ENCODE data around the gene UTY. TPM values are rescaled to one million over a fixed set of nuclear protein-coding genes. Genes with fewer than 3 reads are reported as not detected.

The UTY gene
- total RNA-seq, 1 donor from 2014 or later, result not detected

DNA sequence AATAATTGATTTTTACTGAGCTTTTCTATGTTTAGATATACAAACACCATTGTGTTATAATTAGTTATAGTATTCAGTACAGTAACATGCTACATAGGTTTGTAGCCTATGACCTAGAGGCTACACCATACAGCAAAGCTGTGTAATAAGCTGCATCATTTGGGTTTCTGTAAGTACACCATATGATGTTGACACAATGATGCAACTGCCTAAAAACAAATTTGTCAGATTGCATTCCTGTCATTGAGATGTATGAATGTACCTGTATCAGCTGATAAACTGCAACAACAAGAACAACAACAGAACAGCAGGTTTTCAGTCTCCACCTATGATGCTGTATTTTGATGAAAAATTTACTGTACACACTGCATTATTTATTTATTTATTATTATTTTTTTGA lies 64.3 kb downstream of the UTY start:
- DNase-seq (ENCODE audit: low spot score, unreplicated experiment), result no peak
- no peak overlapping the region for H3K27ac Mint-ChIP-seq
- H3K36me3 Mint-ChIP-seq (ENCODE audit: insufficient read depth), result no peaks in the 10 kb centered on the region
- no peak overlapping the region for H3K4me3 Mint-ChIP-seq (ENCODE audit: low read depth)
- H3K9me3 Mint-ChIP-seq (ENCODE audit: low read depth), result no peaks in the 10 kb centered on the region
- H3K27me3 Mint-ChIP-seq, result no peaks in the 10 kb centered on the region
- no peaks in the 10 kb centered on the region for H3K4me1 Mint-ChIP-seq (ENCODE audit: low read depth)
- TF ChIP-seq, protein P1, sequence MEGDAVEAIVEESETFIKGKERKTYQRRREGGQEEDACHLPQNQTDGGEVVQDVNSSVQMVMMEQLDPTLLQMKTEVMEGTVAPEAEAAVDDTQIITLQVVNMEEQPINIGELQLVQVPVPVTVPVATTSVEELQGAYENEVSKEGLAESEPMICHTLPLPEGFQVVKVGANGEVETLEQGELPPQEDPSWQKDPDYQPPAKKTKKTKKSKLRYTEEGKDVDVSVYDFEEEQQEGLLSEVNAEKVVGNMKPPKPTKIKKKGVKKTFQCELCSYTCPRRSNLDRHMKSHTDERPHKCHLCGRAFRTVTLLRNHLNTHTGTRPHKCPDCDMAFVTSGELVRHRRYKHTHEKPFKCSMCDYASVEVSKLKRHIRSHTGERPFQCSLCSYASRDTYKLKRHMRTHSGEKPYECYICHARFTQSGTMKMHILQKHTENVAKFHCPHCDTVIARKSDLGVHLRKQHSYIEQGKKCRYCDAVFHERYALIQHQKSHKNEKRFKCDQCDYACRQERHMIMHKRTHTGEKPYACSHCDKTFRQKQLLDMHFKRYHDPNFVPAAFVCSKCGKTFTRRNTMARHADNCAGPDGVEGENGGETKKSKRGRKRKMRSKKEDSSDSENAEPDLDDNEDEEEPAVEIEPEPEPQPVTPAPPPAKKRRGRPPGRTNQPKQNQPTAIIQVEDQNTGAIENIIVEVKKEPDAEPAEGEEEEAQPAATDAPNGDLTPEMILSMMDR (IDR thresholded peaks at IDR 0.05; ENCODE audit: unreplicated experiment), result no peak

DNA sequence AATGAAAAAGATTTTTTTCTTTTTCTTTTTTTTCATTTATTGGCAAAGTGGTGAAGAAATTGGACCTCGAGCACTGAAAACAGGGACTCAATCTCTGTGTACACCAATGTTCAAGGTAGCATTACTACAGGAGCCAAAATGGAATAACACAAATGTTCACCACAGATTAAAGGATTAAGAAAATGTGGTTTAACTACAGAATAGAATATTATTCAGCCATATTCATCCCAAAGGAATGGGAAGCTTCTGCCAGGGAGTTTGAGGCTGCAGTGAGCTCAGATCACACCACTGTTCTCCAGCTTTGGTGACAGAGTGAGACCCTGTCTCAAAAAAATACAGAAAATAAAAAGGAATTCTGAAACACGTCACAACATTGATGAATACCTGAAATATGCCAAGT lies 81.0 kb downstream of the UTY start:
- TF ChIP-seq, protein P1 (IDR thresholded peaks at IDR 0.05; ENCODE audit: unreplicated experiment), result no peak
- no peak overlapping the region for H3K27ac Mint-ChIP-seq
- no peaks in the 10 kb centered on the region for H3K9me3 Mint-ChIP-seq (ENCODE audit: low read depth)

GRCh38 chrY:13381110-13381683 lies 98.6 kb downstream of the UTY start:
- Mint-ChIP-seq H3K9me3 (ENCODE audit: low read depth) (no peaks in the 10 kb centered on the region), H3K4me3 (ENCODE audit: low read depth) (no peak overlapping the region), H3K36me3 (ENCODE audit: insufficient read depth) (no peaks in the 10 kb centered on the region), H3K27me3 (no peaks in the 10 kb centered on the region), H3K4me1 (ENCODE audit: low read depth) (no peaks in the 10 kb centered on the region), H3K27ac (no peak overlapping the region)
- DNase-seq (ENCODE audit: low spot score, unreplicated experiment), result no peak
- TF ChIP-seq, protein P1 (IDR thresholded peaks at IDR 0.05; ENCODE audit: unreplicated experiment), result no peak

More for the DNA sequence above, 81.0 kb downstream of the UTY start:
- H3K4me3 Mint-ChIP-seq (ENCODE audit: low read depth), result no peak overlapping the region
- no peaks in the 10 kb centered on the region for H3K4me1 Mint-ChIP-seq (ENCODE audit: low read depth)
- no peak for DNase-seq (ENCODE audit: low spot score, unreplicated experiment)
- no peaks in the 10 kb centered on the region for H3K36me3 Mint-ChIP-seq (ENCODE audit: insufficient read depth)
- H3K27me3 Mint-ChIP-seq, result no peaks in the 10 kb centered on the region

DNA sequence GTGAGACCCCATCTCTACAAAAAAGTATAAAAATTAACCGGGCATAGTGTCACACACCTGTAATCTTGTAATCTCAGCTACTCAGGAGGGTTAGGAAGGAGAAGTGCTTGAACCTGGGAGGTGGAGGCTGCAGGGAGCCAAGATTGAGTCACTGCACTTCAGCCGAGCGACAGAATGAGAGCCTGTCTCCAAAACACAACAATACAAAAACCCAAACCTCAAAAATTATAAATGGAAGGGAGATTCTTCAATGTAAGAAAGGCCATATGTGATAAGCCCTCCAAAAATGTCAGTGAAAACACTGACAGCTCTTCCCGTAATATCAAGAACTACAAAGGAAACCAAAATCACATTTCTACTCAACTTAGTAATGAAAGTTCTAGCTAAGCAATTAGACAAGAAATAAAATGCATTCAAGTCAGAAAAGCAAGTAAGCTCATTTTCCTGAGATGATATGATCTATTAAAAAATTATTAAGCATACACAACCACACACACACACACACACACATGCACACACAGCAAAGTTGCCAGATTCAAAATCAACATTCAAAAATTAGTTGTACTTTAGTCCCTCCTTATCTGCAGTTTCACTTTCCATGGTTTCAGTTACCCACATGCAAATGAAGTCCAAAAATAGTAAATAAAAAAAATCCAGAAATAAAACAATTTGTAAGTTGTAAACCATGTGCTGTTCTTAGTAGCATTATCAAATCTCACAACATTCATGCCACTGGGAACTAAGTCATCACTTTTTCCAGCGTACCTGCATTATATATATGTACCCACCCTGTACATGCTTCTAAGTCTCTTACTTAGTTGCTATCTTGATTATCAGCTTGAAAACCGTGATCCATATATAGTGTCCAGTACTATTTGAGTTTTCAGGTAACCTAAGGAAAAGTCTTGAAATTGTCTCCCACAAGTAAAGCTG lies 108.7 kb downstream of the UTY start:
- Mint-ChIP-seq H3K36me3 (ENCODE audit: insufficient read depth) (no peaks in the 10 kb centered on the region), H3K27ac (no peak overlapping the region), H3K27me3 (no peaks in the 10 kb centered on the region), H3K4me3 (ENCODE audit: low read depth) (no peak overlapping the region), H3K9me3 (ENCODE audit: low read depth) (no peaks in the 10 kb centered on the region), H3K4me1 (ENCODE audit: low read depth) (no peaks in the 10 kb centered on the region)
- no peak for DNase-seq (ENCODE audit: low spot score, unreplicated experiment)
- TF ChIP-seq, protein P1 (IDR thresholded peaks at IDR 0.05; ENCODE audit: unreplicated experiment), result no peak

DNA sequence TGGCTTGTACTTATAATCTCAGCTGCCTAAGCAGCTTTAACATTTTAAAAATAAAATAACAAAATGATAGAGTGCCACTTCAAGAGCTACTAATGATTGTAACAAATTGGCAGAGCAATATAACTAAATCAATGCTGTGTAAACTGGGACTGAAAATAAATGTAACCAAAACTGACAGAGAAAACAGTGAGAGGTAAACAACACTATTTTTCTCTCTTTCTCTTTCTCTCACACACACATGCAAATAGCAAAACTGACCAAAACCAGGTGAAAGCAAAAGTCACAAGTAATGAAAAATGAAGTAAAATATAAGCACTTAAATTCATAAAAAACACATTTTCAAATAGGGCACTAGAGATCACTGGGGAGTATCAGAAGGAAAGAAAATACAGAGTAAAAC lies 109.6 kb downstream of the UTY start:
- Mint-ChIP-seq H3K36me3 (ENCODE audit: insufficient read depth) (no peaks in the 10 kb centered on the region), H3K9me3 (ENCODE audit: low read depth) (no peaks in the 10 kb centered on the region), H3K27me3 (no peaks in the 10 kb centered on the region), H3K4me1 (ENCODE audit: low read depth) (no peaks in the 10 kb centered on the region), H3K27ac (no peak overlapping the region), H3K4me3 (ENCODE audit: low read depth) (no peak overlapping the region)
- DNase-seq (ENCODE audit: low spot score, unreplicated experiment), result no peak
- TF ChIP-seq, protein P1 (IDR thresholded peaks at IDR 0.05; ENCODE audit: unreplicated experiment), result no peak
